Stimulated activated CD4-positive, alpha-beta T cell treated with anti-CD3 and anti-CD28 coated beads, TNF-alpha, amount 100 ng/mL, for 24 hours (primary cell): ENCODE data around the gene RBPMS2.
"Not testable (repeated sequence)": the region's sequence is repeated elsewhere in the genome, so short reads cannot be mapped to it uniquely, and the experiment has no call there.

ENCODE experiments used
- DNase-seq, 3 experiments: peaks; one replicate each; pipeline ENCODE4 v3.0.0-alpha.2; 2020; ENCODE audit warnings: low read depth in 3 of 3

RBPMS2 gene

GRCh38 chr15:64775551-64776401 is at the start of gene RBPMS2:
RBPMS2 (minus strand) TSS chr15:64775589; CDS start chr15:64775319, 270 bp downstream.
- DNase-seq = peak in 1 of 3 experiments; percentile 3

- DNase-seq = no peak
These were observed 49.6 kb upstream of the RBPMS2 start for GRCh38 chr15:64824929-64825430.

- DNase-seq = no peak
These were observed 41.1 kb upstream of the RBPMS2 start for GRCh38 chr15:64816452-64816851.

- not testable (repeated sequence) for DNase-seq
These were observed 39.6 kb upstream of the RBPMS2 start for GRCh38 chr15:64814965-64815364.

- DNase-seq = not testable (repeated sequence)
These were observed 38.9 kb upstream of the RBPMS2 start for GRCh38 chr15:64814283-64814682.

- no peak for DNase-seq
These were observed 37.7 kb upstream of the RBPMS2 start for GRCh38 chr15:64813075-64813474.

GRCh38 chr15:64810497-64811326 is 35.3 kb upstream of the RBPMS2 start:
- DNase-seq = no peak

- DNase-seq = peak; percentile 50 to 67 (median 52)
These were observed 34.5 kb upstream of the RBPMS2 start for GRCh38 chr15:64809649-64810496.

GRCh38 chr15:64808785-64809453 is 33.5 kb upstream of the RBPMS2 start:
- no peak for DNase-seq

GRCh38 chr15:64807751-64808222 is 32.4 kb upstream of the RBPMS2 start:
- no peak for DNase-seq

- DNase-seq = no peak
These were observed 31.8 kb upstream of the RBPMS2 start for GRCh38 chr15:64807051-64807749.

- DNase-seq = no peak
These were observed 31.1 kb upstream of the RBPMS2 start for GRCh38 chr15:64806509-64806908.

- DNase-seq = no peak
These were observed 29.2 kb upstream of the RBPMS2 start for GRCh38 chr15:64804619-64805018.

GRCh38 chr15:64803526-64803925 is 28.1 kb upstream of the RBPMS2 start:
- no peak for DNase-seq

GRCh38 chr15:64800476-64800875 is 25.1 kb upstream of the RBPMS2 start:
- DNase-seq = no peak

- DNase-seq = not testable (repeated sequence)
These were observed 23.5 kb upstream of the RBPMS2 start for GRCh38 chr15:64798905-64799304.

GRCh38 chr15:64795921-64796320 is 20.5 kb upstream of the RBPMS2 start:
- not testable (repeated sequence) for DNase-seq

- DNase-seq = not testable (repeated sequence)
These were observed 19.9 kb upstream of the RBPMS2 start for GRCh38 chr15:64795299-64795698.

- DNase-seq = no peak
These were observed 16.9 kb upstream of the RBPMS2 start for GRCh38 chr15:64792282-64792681.

- DNase-seq = no peak
These were observed 16.0 kb upstream of the RBPMS2 start for GRCh38 chr15:64791401-64791800.
